Measurements from ENCODE around the gene PRDM5. TPM values are rescaled to one million over a fixed set of nuclear protein-coding genes. Genes with fewer than 3 reads are reported as not detected.

The PRDM5 gene
- total and polyA plus RNA-seq, 2 of the 13 experiments (the other 11 are each of a cell fraction or from before 2014, with no cell fraction given): not detected

GRCh38 chr4:120770897-120771296, 151.6 kb downstream of the PRDM5 start:
- in situ Hi-C loops (cut with HindIII; ENCODE audit: extremely low pct_ligation_motif_present, low pct_unique_long_range_greater_than_20kb): no loop called here
- no peak overlapping the region for H3K4me3 ChIP-seq (replicated peaks in 1 of 3; ENCODE audit: insufficient read depth in 1 of 3, low read depth in 2 of 3, low read length in 3 of 3)
- H3K4me2 ChIP-seq (ENCODE audit: low read depth, low read length): no peak overlapping the region
- no peaks in the 10 kb centered on the region for H3K9me3 ChIP-seq (ENCODE audit: low read length)
- ChIA-PET POLR2A (no interaction called here), CTCF (ENCODE audit: low intra/inter-chr PET ratio, low total read pairs) (no interaction called here)
- H4K20me1 ChIP-seq (ENCODE audit: insufficient read depth, low read length): no peaks in the 10 kb centered on the region
- H3K27me3 ChIP-seq (ENCODE audit: control insufficient read depth in 1 of 2, insufficient read depth in 2 of 2, low read length in 2 of 2): no peaks in the 10 kb centered on the region
- no peak overlapping the region for H3K27ac ChIP-seq (ENCODE audit: extremely low read length, insufficient read depth, low read length)
- H3K79me2 ChIP-seq (ENCODE audit: insufficient read depth, low read length): no peaks in the 10 kb centered on the region
- no peaks in the 10 kb centered on the region for H3K4me1 ChIP-seq (ENCODE audit: insufficient read depth, low read length)
- TF ChIP-seq SYNCRIP (IDR thresholded peaks at IDR 0.05; ENCODE audit: insufficient read depth, low read depth, low read length) (no peak), GRHL1 (CRISPR knock-in tag; conservative IDR thresholded peaks at IDR 0.05) (no peak), ZNF382 (CRISPR knock-in tag; IDR thresholded peaks at IDR 0.05; ENCODE audit: borderline replicate concordance) (no peak)
- no peak for ATAC-seq
- no TSS peak for BruUV-seq (replicated peaks)
- no peak overlapping the region for H3K9ac ChIP-seq (ENCODE audit: insufficient read depth, low read depth, low read length)
- 2% methylated on average over 1 of the region's 1 CpG for WGBS (ENCODE audit: low lambda C conversion rate)
- H2AFZ ChIP-seq (ENCODE audit: low read length): no peak overlapping the region
- H3K36me3 ChIP-seq (replicated peaks in 1 of 2; ENCODE audit: control insufficient read depth in 1 of 2, insufficient read depth in 2 of 2, low read length in 2 of 2): no peaks in the 10 kb centered on the region
- no peak for FAIRE-seq
- no peak for DNase-seq (ENCODE audit: low spot score)
- intact Hi-C loops (cut with micrococcal nuclease; ENCODE audit: unreplicated experiment): no loop called here

GRCh38 chr4:120769227-120769626, 153.3 kb downstream of the PRDM5 start:
- Histone ChIP-seq H3K36me3 (replicated peaks in 1 of 2; ENCODE audit: control insufficient read depth in 1 of 2, insufficient read depth in 2 of 2, low read length in 2 of 2) (no peaks in the 10 kb centered on the region), H3K27me3 (ENCODE audit: control insufficient read depth in 1 of 2, insufficient read depth in 2 of 2, low read length in 2 of 2) (no peaks in the 10 kb centered on the region), H2AFZ (ENCODE audit: low read length) (no peak overlapping the region), H3K9me3 (ENCODE audit: low read length) (no peaks in the 10 kb centered on the region), H3K9ac (ENCODE audit: insufficient read depth, low read depth, low read length) (no peak overlapping the region), H3K4me3 (replicated peaks in 1 of 3; ENCODE audit: insufficient read depth in 1 of 3, low read depth in 2 of 3, low read length in 3 of 3) (no peak overlapping the region), H3K79me2 (ENCODE audit: insufficient read depth, low read length) (no peaks in the 10 kb centered on the region), H3K27ac (ENCODE audit: extremely low read length, insufficient read depth, low read length) (no peak overlapping the region), H3K4me2 (ENCODE audit: low read depth, low read length) (no peak overlapping the region), H4K20me1 (ENCODE audit: insufficient read depth, low read length) (no peaks in the 10 kb centered on the region), H3K4me1 (ENCODE audit: insufficient read depth, low read length) (no peaks in the 10 kb centered on the region)
- intact Hi-C loops (cut with micrococcal nuclease; ENCODE audit: unreplicated experiment): no loop called here
- no peak for ATAC-seq
- ChIA-PET CTCF (ENCODE audit: low intra/inter-chr PET ratio, low total read pairs) (no interaction called here), POLR2A (no interaction called here)
- in situ Hi-C loops (cut with HindIII; ENCODE audit: extremely low pct_ligation_motif_present, low pct_unique_long_range_greater_than_20kb): no loop called here
- BruUV-seq (replicated peaks): no TSS peak
- DNase-seq (ENCODE audit: low spot score): no peak
- FAIRE-seq: no peak
- WGBS (ENCODE audit: low lambda C conversion rate): 0% methylated on average over 4 of the region's 4 CpGs
- no peak for TF ChIP-seq AFF4 (CRISPR knock-in tag; IDR thresholded peaks at IDR 0.05)
- TF ChIP-seq FOXA3 (CRISPR knock-in tag; IDR thresholded peaks at IDR 0.05): no peak
- TF ChIP-seq CEBPG (CRISPR knock-in tag; IDR thresholded peaks at IDR 0.05): no peak
- TF ChIP-seq ZNF83 (CRISPR knock-in tag; IDR thresholded peaks at IDR 0.05; ENCODE audit: borderline replicate concordance): no peak
- no peak for TF ChIP-seq CREM (IDR thresholded peaks at IDR 0.05)
- no peak for TF ChIP-seq CREM (CRISPR knock-in tag; IDR thresholded peaks at IDR 0.05)
- TF ChIP-seq ZNF746 (CRISPR knock-in tag; IDR thresholded peaks at IDR 0.05): no peak
- no peak for TF ChIP-seq HDAC1 (CRISPR knock-in tag; IDR thresholded peaks at IDR 0.05)
- TF ChIP-seq NFIB (CRISPR knock-in tag; IDR thresholded peaks at IDR 0.05; ENCODE audit: borderline replicate concordance): no peak
- TF ChIP-seq HOXA5 (CRISPR knock-in tag; IDR thresholded peaks at IDR 0.05): no peak
- TF ChIP-seq ZNF264 (CRISPR knock-in tag; IDR thresholded peaks at IDR 0.05): no peak
- no peak for TF ChIP-seq PHF20 (CRISPR knock-in tag; IDR thresholded peaks at IDR 0.05)
- TF ChIP-seq ZSCAN9 (CRISPR knock-in tag; IDR thresholded peaks at IDR 0.05; ENCODE audit: borderline replicate concordance): no peak
- TF ChIP-seq KLF16 (CRISPR knock-in tag; IDR thresholded peaks at IDR 0.05): no peak
